Ureter (tissue), 1 donor: Measurements from ENCODE around the gene TOR1AIP2. TPM values are rescaled to one million over a fixed set of nuclear protein-coding genes. Genes with fewer than 3 reads are reported as not detected.

Experiments
- DNase-seq: peaks from one replicate; pipeline ENCODE4 v3.0.0-alpha.2; 2020; ENCODE audit warnings: low spot score
- total RNA-seq: library from RNA; stranded (reverse); gene quantifications from one replicate; pipeline ENCODE4 v1.2.4, GENCODE V29; 2023
- donor health status: DM: yes; HTN: yes; CAD: no.

Gene TOR1AIP2
- total RNA-seq, 1 donor from 2014 or later = 67.1 TPM

DNA sequence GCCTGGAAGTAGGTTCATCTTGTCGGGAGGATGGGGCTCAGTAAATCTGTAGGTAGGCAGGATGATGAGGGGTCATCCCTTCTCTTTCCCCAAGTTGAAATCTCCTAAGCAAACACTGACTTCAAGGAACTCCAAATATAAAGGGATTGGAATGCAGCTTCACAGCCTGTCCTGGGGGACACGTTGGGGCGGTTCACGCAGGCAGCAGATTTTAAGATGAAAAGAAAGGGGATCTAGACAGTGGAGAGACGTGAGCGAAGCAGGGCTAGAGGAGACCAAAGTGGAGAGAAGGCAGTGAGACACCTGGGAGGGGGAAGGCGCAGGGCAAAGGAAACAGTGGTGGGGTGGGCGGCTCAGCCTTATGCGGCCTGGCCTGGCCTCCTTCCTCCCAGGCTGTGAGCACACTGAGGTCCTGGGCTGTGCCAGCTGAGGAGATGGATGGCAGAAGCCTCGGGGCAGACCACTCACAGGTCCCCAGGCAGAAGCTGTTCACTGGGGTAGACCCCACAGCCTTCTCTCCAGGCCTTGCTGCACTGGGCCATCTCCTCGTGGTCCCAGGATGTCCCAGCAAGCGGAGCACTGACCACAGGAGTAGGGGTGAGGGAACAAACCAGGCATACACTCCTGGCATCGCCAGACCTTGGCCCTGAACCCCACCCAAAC is 51.7 kb downstream of the TOR1AIP2 start:
- peak; percentile 30 for DNase-seq

DNA sequence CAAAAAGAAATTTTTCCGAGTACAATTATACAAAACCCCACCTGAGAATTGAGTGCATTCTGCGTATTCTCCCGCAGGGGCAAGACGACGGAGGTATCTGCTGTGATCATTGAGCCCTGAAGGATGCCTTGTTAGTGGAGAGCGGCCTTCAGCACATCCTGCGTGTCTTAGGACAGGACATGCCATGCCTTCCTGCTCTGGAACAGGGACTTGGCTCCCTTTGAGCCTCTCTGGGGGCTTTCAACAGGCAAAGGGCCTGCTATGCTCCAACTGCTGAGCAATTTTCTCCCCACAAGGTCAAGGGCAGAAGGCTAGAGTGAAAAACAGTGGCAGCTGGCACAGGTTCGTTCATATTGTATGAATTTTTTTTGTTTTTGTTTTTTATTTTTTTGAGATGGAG is 52.4 kb downstream of the TOR1AIP2 start:
- peak; percentile 14 for DNase-seq

DNA sequence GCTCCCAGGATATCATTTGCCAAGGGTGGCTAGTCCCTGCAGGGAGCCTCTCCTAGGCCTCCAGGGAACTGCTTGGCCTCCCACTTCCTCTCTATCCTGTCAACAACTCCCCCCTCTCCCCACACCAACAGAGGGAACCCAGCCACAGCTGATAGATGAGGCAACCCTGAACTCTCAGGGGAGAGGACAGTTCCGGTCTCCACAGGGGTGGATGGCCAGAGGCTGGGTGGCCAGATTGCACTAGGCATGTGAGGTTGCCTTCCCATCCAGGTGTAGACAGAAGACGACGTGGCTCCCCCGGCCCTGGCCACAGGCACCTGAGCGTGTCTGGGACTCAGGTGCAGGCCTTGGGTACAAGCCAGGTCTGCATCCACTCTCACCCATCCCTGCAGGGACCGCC is 53.3 kb downstream of the TOR1AIP2 start:
- DNase-seq = peak; percentile 34

DNA sequence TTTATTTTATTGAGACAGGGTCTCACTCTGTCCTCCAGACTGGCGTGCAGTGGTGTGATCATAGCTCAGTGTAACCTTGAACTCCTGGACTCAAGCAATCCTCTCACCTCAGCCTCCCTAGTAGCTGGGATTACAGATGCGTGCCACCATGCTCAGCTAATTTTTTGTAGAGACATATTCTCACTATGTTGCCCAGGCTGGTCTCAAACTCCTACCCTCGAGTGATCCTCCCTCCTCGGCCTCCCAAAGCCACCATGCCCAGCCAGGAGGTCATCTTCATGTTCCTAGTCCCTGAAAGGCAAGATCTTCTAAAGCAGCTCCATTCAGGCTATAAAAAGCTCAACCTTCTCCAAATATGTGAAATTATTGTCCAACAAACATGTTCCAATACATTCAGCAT is 53.9 kb downstream of the TOR1AIP2 start:
- DNase-seq = no peak

DNA sequence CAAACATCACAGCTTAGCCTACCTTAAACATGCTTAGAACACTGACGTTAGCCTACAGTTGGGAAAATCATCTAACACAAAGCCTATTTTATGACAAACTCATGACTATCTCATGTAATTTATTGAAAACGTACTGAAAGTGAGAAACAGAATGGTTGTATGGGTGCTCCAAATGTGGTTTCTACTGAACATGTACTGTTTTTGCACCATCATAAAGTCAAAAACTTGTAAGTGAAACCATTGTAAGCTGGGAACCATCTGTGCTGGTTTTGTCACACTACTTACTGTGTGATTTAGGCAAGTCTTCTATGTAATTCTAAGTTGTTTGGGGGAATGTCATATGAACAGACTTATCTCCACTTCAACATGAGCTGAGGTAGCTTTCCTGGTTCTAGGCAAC is 55.5 kb downstream of the TOR1AIP2 start:
- DNase-seq = no peak

DNA sequence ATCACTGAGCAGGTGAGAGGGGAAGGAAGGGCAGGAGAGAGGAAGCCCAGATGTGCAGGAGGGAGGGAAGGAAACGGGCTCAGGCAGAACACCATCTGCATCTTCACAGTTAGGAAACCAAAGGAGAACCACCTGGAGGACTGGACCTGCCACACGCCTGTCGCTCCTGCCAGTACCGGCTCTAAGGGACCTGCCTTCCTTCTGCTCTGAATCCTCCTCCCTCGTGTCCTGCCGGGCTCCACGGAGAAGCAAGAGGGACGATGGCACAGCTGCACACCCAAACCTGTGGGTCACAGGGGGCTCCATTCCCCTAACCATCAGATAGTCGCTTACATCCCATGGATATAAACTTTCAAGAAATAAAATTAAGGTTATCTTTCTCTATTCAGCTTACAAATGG is 56.1 kb downstream of the TOR1AIP2 start:
- no peak for DNase-seq

DNA sequence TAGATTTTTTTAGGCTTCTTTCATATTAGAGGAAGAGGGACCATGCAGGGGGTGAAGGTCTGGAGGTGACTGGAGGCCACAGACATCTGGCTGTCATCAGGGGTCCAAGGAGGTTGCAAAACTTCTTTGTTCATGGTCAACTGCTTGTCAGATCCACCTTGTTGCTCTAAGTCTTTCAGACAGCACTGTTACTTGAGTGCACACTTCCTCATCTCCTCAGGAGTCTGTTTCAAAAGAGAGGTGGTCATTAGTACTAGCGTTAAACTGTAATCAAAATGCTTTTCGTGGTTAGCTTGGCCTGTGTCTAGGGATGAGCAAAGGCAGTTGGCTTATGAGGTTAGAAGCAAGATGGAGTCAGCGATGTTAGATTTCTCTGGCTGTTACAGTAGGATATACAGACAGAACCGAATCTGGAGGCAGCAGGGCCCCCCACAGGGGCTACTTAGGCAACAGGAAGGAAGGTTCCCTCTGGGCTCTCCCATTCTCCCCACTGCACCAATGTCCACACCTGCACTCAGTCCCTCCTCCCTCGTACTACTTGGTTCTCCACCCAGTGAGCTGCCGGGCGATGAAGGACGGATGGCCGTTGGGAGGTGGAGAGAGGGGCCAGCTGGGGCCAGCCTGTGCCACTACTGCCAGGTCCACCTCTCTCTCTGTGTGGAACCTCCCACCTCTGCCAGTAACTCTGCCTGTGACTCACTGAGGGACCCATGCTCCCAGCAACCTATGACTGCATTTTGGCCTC is 57.2 kb downstream of the TOR1AIP2 start:
- no peak for DNase-seq

DNA sequence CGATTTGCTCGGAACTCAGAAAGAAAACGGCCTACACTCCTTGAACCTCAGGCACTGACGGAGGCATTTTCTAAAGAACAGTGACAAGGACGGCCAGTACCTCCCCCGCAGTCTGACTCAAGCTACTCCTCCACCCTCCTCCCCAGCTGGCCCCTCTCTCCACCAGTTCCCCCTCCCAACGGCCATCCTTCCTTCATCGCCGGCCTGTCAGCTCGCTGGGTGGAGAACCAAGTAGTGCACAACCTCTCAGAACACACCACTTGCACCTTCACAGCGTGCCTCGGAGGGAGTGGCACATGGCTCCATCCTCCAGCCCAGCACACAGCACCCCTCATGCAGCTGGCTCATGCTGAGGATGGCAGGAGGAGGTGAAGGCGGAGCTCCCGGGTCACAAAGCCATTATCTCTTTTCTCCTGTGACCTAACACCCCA is 58.8 kb downstream of the TOR1AIP2 start:
- no peak for DNase-seq

DNA sequence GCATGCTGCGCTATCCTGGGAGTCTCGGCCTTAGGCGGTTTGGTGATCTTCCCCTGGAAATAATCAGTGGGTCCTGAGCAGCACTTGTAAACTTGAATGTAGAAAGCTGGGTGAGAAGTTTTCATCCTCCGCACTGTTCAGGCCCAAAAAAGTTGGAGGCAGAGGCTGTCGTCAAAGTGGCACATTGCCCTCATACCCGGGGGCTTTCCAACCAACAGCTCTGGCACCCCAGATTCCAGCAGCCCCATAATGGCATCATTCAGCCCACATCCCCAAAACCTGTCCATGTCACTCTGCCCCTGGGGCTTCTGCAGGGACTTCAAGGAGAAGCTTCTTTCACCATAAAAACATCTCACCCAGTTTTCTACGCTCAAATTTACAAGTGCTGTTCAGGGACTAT is 59.3 kb downstream of the TOR1AIP2 start:
- DNase-seq = no peak

DNA sequence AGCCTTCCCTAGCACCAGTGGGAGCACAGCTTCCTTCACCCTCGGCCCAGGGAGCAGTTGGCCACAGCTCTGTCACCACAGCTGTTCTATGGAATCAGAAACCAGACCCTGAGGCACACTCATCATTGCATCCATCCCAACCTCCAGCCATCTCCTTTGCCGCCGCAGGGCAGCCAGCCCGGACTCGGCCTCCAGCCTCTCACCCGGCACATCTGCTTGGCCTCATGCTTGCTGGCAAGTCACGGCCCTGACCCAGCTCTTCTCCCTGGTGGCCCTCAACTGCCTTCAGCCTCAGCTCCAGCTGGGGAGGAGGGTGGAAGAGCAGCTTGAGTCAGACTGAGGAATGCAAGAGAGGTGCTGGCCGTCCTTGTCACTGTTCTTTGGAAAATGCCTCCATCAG is 59.8 kb downstream of the TOR1AIP2 start:
- DNase-seq = no peak

DNA sequence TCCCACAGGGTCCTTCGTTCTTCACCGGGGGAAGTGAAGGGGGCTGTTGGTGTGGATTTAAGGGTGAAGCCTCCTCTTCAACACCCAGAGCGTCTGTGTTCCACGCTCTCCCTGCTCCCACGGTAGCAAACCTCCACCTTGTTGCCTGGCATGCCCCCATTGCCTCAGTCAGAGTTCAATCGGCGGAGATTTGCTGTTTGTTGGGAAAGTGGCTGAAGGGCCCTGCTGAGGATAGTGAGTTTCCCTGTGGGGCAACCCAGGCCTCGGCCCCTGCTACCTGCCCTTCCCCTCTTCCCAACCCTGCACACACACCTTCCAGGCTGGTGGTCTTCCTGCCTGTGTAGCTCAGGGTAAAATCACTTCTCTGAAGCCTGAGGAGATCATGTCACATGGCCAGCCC is 60.5 kb downstream of the TOR1AIP2 start:
- DNase-seq = no peak

DNA sequence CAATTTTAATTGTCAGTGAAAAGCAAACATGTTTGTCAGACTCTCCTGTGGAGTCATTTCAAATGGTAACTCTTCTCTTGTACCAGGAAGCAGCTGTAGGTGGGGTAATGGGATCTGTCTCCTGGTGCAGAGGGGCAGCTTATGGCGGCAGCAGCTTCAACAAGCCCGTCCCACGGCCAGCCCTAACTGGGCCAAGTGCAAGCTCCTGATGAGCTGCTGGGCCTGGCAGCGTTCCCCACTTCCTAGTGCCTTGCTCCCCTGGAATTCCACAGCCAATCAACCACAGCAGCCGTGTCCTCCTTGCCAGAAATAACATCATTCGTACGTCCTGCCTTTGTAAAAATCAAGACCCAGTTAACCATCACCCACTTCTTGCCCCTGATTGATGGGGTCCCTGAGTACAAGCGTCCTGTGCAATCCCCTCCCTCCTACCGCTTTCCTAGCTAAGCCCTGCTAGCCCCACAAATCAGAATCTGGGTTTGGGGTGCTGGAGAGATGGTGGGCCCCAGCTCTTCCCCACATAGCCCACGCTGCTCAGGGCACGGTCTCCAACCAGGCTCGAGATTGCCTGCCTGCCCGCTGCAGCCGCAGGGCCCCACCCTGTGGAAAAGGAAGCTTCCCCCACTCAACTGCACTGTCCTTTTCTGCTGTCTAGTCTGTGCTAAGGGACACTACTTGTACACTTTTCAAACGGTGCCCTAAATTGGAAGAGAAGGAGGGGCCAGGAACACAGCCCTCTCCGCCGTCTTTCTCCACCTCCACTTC is 61.2 kb downstream of the TOR1AIP2 start:
- no peak for DNase-seq

DNA sequence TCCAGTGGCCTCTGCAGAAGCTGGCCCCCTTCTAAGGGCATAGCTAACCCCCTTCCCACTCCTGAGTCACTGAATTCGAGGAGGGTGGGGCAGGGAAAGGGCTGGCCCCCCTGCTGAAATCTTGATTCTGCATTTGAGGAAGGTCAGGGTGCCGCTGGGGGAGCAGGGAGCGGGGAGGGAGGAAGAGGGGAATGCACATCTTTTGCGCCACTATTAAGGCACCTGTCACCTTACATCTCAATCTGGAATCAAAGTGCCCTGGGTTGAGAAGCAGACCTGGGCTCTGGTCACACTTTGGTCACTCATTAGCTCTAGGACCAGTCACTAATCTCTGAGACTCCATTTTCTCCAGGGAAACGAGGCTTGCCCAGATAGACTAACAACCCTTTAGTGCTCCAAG is 62.0 kb downstream of the TOR1AIP2 start:
- no peak for DNase-seq

DNA sequence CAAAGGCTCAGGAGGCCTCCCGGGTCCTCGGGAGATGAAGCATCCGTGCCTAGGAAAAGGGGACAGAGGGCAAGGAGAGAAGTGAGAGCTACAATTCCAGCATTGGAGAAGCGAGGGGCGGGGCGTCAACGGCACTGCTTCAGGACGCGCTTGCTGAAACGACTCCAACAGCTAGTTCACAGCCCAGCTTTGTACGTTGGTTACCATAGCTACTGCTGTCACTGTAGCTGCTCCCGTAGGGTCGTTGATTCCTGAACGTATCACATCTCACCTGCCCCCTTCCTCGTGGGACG is 63.1 kb downstream of the TOR1AIP2 start:
- no peak for DNase-seq

DNA sequence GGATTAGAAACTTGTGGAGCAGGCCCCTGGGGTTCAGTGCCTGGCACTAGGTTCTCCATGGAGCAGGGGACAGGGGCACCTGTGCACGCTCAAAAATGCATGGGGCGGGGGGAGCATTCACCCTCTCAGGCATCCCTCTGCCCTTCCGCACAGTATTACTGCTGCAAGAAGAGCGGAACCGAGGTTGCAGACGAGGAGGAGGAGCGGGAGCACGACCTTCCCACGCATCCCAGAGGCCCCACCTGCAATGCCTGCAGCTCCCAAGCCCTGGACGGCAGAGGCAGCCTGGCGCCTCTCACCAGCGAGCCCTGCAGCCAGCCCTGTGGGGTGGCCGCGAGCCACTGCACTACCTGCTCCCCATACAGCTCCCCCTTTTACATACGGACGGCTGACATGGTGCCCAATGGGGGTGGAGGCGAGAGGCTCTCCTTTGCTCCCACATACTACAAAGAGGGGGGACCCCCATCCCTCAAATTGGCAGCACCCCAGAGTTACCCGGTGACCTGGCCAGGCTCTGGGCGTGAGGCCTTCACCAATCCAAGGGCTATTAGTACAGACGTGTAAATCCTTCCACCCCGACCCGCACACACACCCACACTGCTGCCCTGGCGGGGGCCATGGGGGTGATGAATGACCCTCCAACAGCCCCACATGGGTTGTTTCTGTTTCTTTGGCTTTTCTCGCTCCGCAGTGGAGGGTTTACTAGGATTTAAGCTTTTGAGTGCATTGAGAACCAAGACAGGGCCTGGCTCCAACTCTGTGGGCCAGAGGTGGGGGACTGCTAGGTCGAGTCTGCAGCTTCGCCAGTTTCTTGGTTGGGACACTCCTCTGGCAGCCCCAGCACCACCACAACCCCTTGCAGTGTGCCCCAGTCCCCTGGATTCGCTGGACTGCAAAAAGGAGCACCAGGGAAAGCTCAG is 63.7 kb downstream of the TOR1AIP2 start:
- DNase-seq = no peak

DNA sequence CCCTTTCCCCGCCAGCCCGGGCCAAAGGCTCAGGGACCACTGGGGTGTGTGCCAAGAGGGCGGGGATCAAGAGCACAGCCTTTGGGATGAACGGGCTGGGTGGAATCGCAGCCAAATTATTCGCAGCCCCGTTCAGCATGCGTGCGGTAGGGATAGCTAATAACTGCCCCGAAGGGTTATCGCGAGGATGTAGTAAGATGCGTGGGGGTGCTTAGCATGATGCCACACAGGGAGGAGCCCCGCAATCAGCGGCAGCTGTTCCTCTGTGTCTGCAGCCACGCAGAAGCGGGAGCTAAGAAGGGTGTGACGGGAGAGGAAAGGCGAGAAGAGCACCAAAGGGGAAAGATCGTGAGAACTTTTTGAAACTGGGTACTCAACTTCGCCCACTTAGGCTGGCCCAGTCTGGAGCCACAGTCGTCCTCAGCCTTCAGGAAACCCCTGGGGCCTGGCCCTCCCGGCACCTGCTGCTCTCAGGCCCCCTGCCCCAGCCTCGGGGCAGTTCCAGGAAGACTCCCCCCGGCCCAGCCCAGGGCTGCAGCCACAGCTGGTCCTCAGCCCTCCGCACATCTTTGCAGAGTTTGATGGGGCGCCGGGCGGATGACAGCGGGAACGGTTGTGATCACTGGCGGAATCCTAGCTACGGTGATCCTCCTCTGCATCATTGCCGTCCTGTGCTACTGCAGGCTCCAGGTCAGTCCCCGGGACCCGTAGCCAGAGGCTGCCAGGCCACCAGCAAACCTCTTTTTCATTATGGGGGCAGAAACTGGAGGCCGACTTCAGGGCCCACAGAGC is 64.9 kb downstream of the TOR1AIP2 start:
- no peak for DNase-seq

DNA sequence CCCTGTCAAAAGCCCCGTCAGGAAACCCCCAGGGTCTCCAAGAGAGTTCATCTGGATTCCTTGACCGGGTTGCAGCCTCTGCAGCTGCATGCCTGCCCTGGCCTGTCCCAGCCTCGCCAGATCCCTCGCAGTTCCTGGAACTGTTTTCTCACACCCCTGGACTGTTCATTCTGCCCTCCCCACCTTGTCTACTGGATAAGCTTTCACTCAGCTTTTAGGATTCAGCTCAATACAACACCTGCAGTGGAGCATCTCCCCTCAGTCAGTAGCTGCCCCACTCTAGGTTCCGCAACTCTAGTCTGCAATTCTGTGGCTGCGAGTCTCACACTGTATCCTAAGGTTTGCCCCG is 67.3 kb downstream of the TOR1AIP2 start:
- DNase-seq = no peak

DNA sequence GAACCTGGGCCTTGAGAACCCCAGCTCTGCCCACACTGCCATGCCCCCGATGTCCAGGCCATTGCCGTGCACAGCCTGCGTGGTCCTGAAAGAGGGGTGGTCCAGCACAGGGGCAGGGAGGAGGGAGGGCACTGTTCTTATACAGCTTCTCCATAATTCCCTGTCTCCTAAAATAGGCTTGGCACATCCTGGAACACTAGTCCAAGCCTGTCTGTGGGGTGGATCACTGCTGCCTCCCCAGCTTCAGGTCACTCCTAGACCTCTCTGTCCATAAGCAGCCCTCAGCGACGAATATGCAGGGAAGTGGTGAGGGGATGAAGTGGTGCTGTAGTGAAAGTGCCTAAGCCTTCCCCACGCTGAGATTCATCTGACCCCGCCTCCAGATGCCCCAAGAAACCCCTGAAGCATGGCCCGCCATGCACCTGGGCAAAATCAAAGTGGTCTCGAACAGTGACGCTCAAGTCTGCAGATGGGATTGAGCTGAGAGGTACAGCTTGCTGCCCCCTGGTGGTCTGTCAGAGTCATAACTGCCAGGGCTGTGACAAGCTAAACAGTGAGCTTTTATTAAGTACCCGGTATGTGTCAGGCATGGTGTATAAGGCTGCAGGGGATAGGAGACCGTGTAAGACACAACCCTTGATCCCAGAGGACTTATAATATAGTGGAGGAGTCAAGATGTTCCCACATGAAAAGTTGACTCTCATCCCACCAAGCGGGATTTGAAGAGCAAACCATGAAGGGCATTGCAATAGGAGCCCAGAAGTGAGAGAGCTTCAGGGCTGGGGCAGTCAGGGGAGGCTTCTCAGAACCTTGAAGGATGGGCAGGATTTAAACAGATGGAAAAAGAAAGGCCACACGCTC is 67.9 kb downstream of the TOR1AIP2 start:
- DNase-seq = peak; percentile 54

DNA sequence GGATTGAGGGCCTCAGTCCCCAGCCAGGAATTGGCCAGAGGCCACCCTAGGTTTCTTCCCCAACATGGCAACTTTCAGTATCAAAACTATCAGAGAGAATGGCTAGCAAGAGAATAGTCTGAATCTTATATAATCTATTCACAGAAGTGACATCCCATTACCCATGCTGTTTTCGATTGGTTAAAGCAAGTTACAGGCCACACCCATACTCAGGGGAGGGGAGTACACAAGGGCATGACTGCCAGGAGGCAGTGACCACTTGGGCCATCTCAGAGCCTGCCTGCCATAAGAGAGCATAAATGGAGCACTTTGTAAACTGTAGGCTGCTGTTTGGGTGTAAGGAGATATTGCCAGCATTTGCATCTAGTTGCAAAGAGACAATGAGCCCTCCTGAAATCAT is 69.1 kb downstream of the TOR1AIP2 start:
- no peak for DNase-seq
